IMR-90 (cell line): Measurements from ENCODE around the gene PBX4. TPM values are rescaled to one million over a fixed set of nuclear protein-coding genes. Genes with fewer than 3 reads are reported as not detected.

ENCODE experiments used
- ATAC-seq: fragments of 200-7000 bp; cut with Tn5 transposase; 2 replicates; pipeline ENCODE4 v1.9.1; 2020; ENCODE audit warnings: low read depth, mild to moderate bottlenecking, moderate library complexity
- BruUV-seq: library from RNA; stranded (reverse); fragments of 400-500 nt; replicated peaks from 2 replicates; lab custom pipeline; 2021; lab: Mats Ljungman, UMichigan
- CTCF ChIA-PET: fragments of 300-600 bp; formaldehyde crosslinking; extraction: SDS; loops from one replicate; lab custom pipeline; 2021; ENCODE audit warnings: antibody characterized with exemption; lab: Yijun Ruan, JAX
- POLR2A ChIA-PET: fragments of 300-600 bp; sonication (Branson Sonifier 250); formaldehyde crosslinking; loops from one replicate; lab custom pipeline; 2022; ENCODE audit warnings: antibody characterized with exemption; ENCODE audit not compliant: unreplicated experiment; lab: Charles Lee
- DNase-seq: peaks from one replicate; pipeline ENCODE4 v3.0.0; 2013
- H2AFZ ChIP-seq: replicated peaks from 2 replicates; pipeline ENCODE3; 2013; ENCODE audit warnings: low read length, mild to moderate bottlenecking; ENCODE audit not compliant: poor library complexity
- H2AK5ac ChIP-seq: 2 replicates; pipeline ENCODE4 v1.6.1; 2013; ENCODE audit warnings: low read depth, low read length, inconsistent platforms
- H2AK9ac ChIP-seq: replicated peaks from 2 replicates; pipeline ENCODE3; 2013; ENCODE audit warnings: mild to moderate bottlenecking, low read depth, low read length, moderate library complexity; ENCODE audit not compliant: poor library complexity
- H2BK120ac ChIP-seq: 2 replicates; pipeline ENCODE4 v1.6.1; 2013; ENCODE audit warnings: low read depth, low read length, inconsistent platforms
- H2BK15ac ChIP-seq: 3 replicates; pipeline ENCODE4 v1.6.1; 2013; ENCODE audit warnings: low read depth, low read length, inconsistent platforms
- H2BK20ac ChIP-seq: 2 replicates; pipeline ENCODE4 v1.6.1; 2013; ENCODE audit warnings: low read depth, mild to moderate bottlenecking, inconsistent platforms, low read length, moderate library complexity
- H2BK5ac ChIP-seq: 2 replicates; pipeline ENCODE4 v1.6.1; 2013; ENCODE audit warnings: mild to moderate bottlenecking, low read depth, low read length, inconsistent platforms; ENCODE audit not compliant: poor library complexity, severe bottlenecking
- H3K14ac ChIP-seq: replicated peaks from 2 replicates; pipeline ENCODE4 v1.6.1; 2013; ENCODE audit warnings: low read depth, low read length, inconsistent platforms
- H3K18ac ChIP-seq: 2 replicates; pipeline ENCODE4 v1.6.1; 2013; ENCODE audit warnings: low read depth, low read length, control low read depth
- H3K23ac ChIP-seq: 2 replicates; pipeline ENCODE4 v1.6.1; 2013; ENCODE audit warnings: low read depth, low read length, inconsistent platforms
- H3K27ac ChIP-seq: 2 replicates; pipeline ENCODE4 v1.5.1; 2013; ENCODE audit warnings: mild to moderate bottlenecking, control low read depth, low read length; ENCODE audit not compliant: insufficient read depth
- H3K27me3 ChIP-seq: 2 replicates; pipeline ENCODE4 v1.6.1; 2013; ENCODE audit warnings: low read length; ENCODE audit not compliant: control insufficient read depth, insufficient read depth
- H3K36me3 ChIP-seq: 2 replicates; pipeline ENCODE4 v1.6.1; 2013; ENCODE audit warnings: low read length, mixed read lengths; ENCODE audit not compliant: control insufficient read depth, insufficient read depth
- H3K4ac ChIP-seq: 2 replicates; pipeline ENCODE4 v1.6.1; 2013; ENCODE audit warnings: low read depth, low read length, inconsistent platforms
- H3K4me1 ChIP-seq: 2 replicates; pipeline ENCODE4 v1.6.1; 2013; ENCODE audit warnings: low read length, mixed read lengths; ENCODE audit not compliant: control insufficient read depth, insufficient read depth
- H3K4me2 ChIP-seq: 2 replicates; pipeline ENCODE4 v1.6.1; 2013; ENCODE audit warnings: low read depth, mild to moderate bottlenecking, control low read depth, low read length, moderate library complexity
- H3K4me3 ChIP-seq: 2 replicates; pipeline ENCODE4 v1.5.1; 2013; ENCODE audit warnings: low read depth, mild to moderate bottlenecking, control low read depth, low read length, moderate library complexity; ENCODE audit not compliant: insufficient read depth
- H3K56ac ChIP-seq: 2 replicates; pipeline ENCODE4 v1.6.1; 2013; ENCODE audit warnings: low read length, inconsistent platforms; ENCODE audit not compliant: insufficient read depth; ENCODE audit errors: extremely low read depth
- H3K79me1 ChIP-seq, 2 experiments: 2 replicates each; pipeline ENCODE4 v1.6.1; 2013; ENCODE audit warnings: low read length in 2 of 2, inconsistent platforms in 1 of 2, low read depth in 1 of 2
- H3K9ac ChIP-seq: 2 replicates; pipeline ENCODE4 v1.6.1; 2013; ENCODE audit warnings: low read depth, low read length, control low read depth
- H3K9me1 ChIP-seq: 2 replicates; pipeline ENCODE4 v1.6.1; 2013; ENCODE audit warnings: low read length, inconsistent platforms; ENCODE audit not compliant: insufficient read depth
- H3K9me3 ChIP-seq: 2 replicates; pipeline ENCODE4 v1.6.1; 2013; ENCODE audit warnings: low read length; ENCODE audit not compliant: control insufficient read depth, insufficient read depth
- H4K20me1 ChIP-seq: 2 replicates; pipeline ENCODE4 v1.6.1; 2013; ENCODE audit warnings: low read length, inconsistent platforms; ENCODE audit not compliant: insufficient read depth
- H4K5ac ChIP-seq: 2 replicates; pipeline ENCODE4 v1.6.1; 2013; ENCODE audit warnings: mild to moderate bottlenecking, low read depth, low read length, control low read depth
- H4K8ac ChIP-seq, 2 experiments: 2 replicates each; pipeline ENCODE4 v1.6.1; 2013; ENCODE audit warnings: low read depth in 2 of 2, low read length in 2 of 2, control low read depth in 1 of 2, inconsistent platforms in 1 of 2
- H4K91ac ChIP-seq: 2 replicates; pipeline ENCODE4 v1.6.1; 2013; ENCODE audit warnings: low read depth, low read length, inconsistent platforms; ENCODE audit not compliant: insufficient read depth
- ELK1 ChIP-seq: fragments of 150-350 bp; IDR thresholded peaks from 2 replicates; pipeline ENCODE4 v1.6.1; 2016; ENCODE audit warnings: low read depth, mild to moderate bottlenecking, low read length, moderate library complexity, borderline replicate concordance
- MAFK ChIP-seq: IDR thresholded peaks from 2 replicates; pipeline ENCODE4 v1.6.1; 2012; ENCODE audit warnings: low read depth, low read length, improper control_type of control experiment
- NFE2L2 ChIP-seq: fragments of 150-350 bp; IDR thresholded peaks from 2 replicates; pipeline ENCODE4 v1.6.1; 2016; ENCODE audit warnings: low read depth, mild to moderate bottlenecking, low read length
- USF2 ChIP-seq: fragments of 150-350 bp; IDR thresholded peaks from 2 replicates; pipeline ENCODE4 v1.6.1; 2017; ENCODE audit warnings: mild to moderate bottlenecking, antibody characterized with exemption, low read length, low read depth
- WGBS, 2 experiments: methylation state at CpG; one replicate each; pipeline versions ENCODE4 v1.1.5 to v1.1.7; 2013; ENCODE audit warnings: missing lambda C conversion rate in 2 of 2; ENCODE audit not compliant: insufficient read length in 1 of 2; ENCODE audit errors: extremely low coverage in 2 of 2; 5-methylcytosine and 5-hydroxymethylcytosine counted together
- dilution Hi-C: fragments of 300-500 bp; cut with HindIII; formaldehyde crosslinking; loops from one replicate; pipeline ENCODE4 v1.14.3; 2018; ENCODE audit warnings: low sequenced_read_pairs; ENCODE audit not compliant: unreplicated experiment
- in situ Hi-C: fragments of 300-500 bp; cut with MboI; formaldehyde crosslinking; loops from 3 replicates; pipeline ENCODE4 v1.14.3; 2019; ENCODE audit warnings: low sequenced_read_pairs, inconsistent platforms, mixed read lengths
- intact Hi-C: fragments of 100-400 bp; cut with micrococcal nuclease; formaldehyde crosslinking; loops from 2 replicates; pipeline ENCODE4 v1.10.0; 2022
- polyA plus RNA-seq, 3 experiments: library from polyadenylated mRNA; depleted of rRNA; stranded (reverse); fragments of >200 nt; gene quantifications; 2 replicates each; pipeline ENCODE4 v1.2.3, GENCODE V29; 2012; ENCODE audit warnings: low replicate concordance in 1 of 3
- total RNA-seq: library from RNA; depleted of rRNA; stranded (reverse); fragments of >200 nt; gene quantifications from 2 replicates; pipeline ENCODE4 v1.2.3, GENCODE V29; 2012

PBX4 gene
- total and polyA plus RNA-seq, 2 of the 4 experiments (the other 2 are of a cell fraction): 0.90 to 2.9 TPM

GRCh38 chr19:19543101-19543500 lies 75.4 kb downstream of the PBX4 start:
- intact Hi-C loops: no loop called here
- Histone ChIP-seq H3K9ac (no peak overlapping the region), H2AFZ (no peak overlapping the region), H2BK5ac (no peak overlapping the region), H3K9me3 (no peaks in the 10 kb centered on the region; the same call in 1 of the 2 replicates), H3K79me1 (no peaks in the 10 kb centered on the region), H4K8ac (no peak overlapping the region), H3K4me3 (no peak overlapping the region), H2AK9ac (no peak overlapping the region), H3K27ac (no peak overlapping the region), H3K23ac (no peak overlapping the region), H3K14ac (no peak overlapping the region), H3K4ac (no peak overlapping the region), H2BK15ac (no peak overlapping the region), H2AK5ac (no peak overlapping the region), H3K9me1 (no peaks in the 10 kb centered on the region), H3K18ac (no peak overlapping the region), H2BK20ac (no peak overlapping the region), H4K5ac (no peak overlapping the region), H3K4me1 (no peaks in the 10 kb centered on the region; the same call in 1 of the 2 replicates), H3K36me3 (no peaks in the 10 kb centered on the region), H3K4me2 (no peak overlapping the region), H2BK120ac (no peak overlapping the region), H3K56ac (no peak overlapping the region), H3K27me3 (peaks cover 28% of the 10 kb centered on the region), H4K20me1 (no peaks in the 10 kb centered on the region), H4K91ac (no peak overlapping the region)
- in situ Hi-C loops: loop anchor here (25.0 kb wide), 1 partner anchor 419 kb away; no protein-coding TSS in a partner anchor
- dilution Hi-C loops: no loop called here
- no peak for ATAC-seq
- 91% methylated on average over 13 of the region's 13 CpGs; no CpG with 5 or more reads in 1 of the 2 experiments for WGBS, 2 experiments
- POLR2A ChIA-PET: no interaction called here
- TF ChIP-seq MAFK (no peak), ELK1 (no peak), USF2 (no peak), NFE2L2 (no peak)
- CTCF ChIA-PET: interaction anchor here (0.5 kb wide), 1 partner anchor 30 kb away, joined by 3 read pairs; no protein-coding TSS in a partner anchor
- BruUV-seq: no TSS peak
- no peak for DNase-seq
